Hepatocyte (in vitro differentiated cells): ENCODE data around the gene CIAO3. TPM values are rescaled to one million over a fixed set of nuclear protein-coding genes. Genes with fewer than 3 reads are reported as not detected.

ENCODE experiments used
- DNase-seq: peaks from one replicate; pipeline ENCODE4 v3.0.0-alpha.2; 2016; ENCODE audit warnings: low spot score
- H2AFZ ChIP-seq: fragments of 200-600 bp; sonication (generic); 2 replicates; pipeline ENCODE4 v1.6.0; 2016; ENCODE audit warnings: antibody characterized with exemption, mild to moderate bottlenecking
- H3K27ac ChIP-seq: fragments of 200-600 bp; sonication (generic); 2 replicates; pipeline ENCODE4 v1.5.1; 2016; ENCODE audit warnings: mild to moderate bottlenecking
- H3K27me3 ChIP-seq: fragments of 200-600 bp; sonication (generic); 2 replicates; pipeline ENCODE4 v1.6.1; 2016
- H3K36me3 ChIP-seq: fragments of 200-600 bp; sonication (generic); replicated peaks from 2 replicates; pipeline ENCODE4 v1.5.1; 2016; ENCODE audit warnings: low read depth; ENCODE audit not compliant: insufficient read depth
- H3K4me1 ChIP-seq: fragments of 200-600 bp; sonication (generic); 2 replicates; pipeline ENCODE4 v1.5.1; 2016; ENCODE audit warnings: mild to moderate bottlenecking, moderate library complexity; ENCODE audit not compliant: insufficient read depth
- H3K4me2 ChIP-seq: fragments of 200-600 bp; sonication (generic); 2 replicates; pipeline ENCODE4 v1.6.0; 2016
- H3K4me3 ChIP-seq: fragments of 200-600 bp; sonication (generic); 2 replicates; pipeline ENCODE4 v1.5.1; 2016; ENCODE audit warnings: mild to moderate bottlenecking
- H3K79me2 ChIP-seq: fragments of 200-600 bp; sonication (generic); 2 replicates; pipeline ENCODE4 v1.6.0; 2017; ENCODE audit warnings: mild to moderate bottlenecking
- H3K9me2 ChIP-seq: fragments of 200-600 bp; sonication (generic); replicated peaks from 2 replicates; pipeline ENCODE4 v1.6.0; 2017; ENCODE audit warnings: mild to moderate bottlenecking; ENCODE audit not compliant: insufficient read depth
- H3K9me3 ChIP-seq: fragments of 200-600 bp; sonication (generic); 2 replicates; pipeline ENCODE4 v1.5.1; 2016; ENCODE audit warnings: low read depth, mild to moderate bottlenecking
- H4K20me1 ChIP-seq: fragments of 200-600 bp; sonication (generic); 2 replicates; pipeline ENCODE4 v1.6.0; 2016; ENCODE audit warnings: mild to moderate bottlenecking; ENCODE audit not compliant: insufficient read depth, poor library complexity, severe bottlenecking
- CTCF ChIP-seq: fragments of 200-600 bp; sonication (generic); IDR thresholded peaks from 2 replicates; pipeline ENCODE4 v1.5.1; 2016; ENCODE audit warnings: antibody characterized with exemption, mild to moderate bottlenecking; ENCODE audit not compliant: poor library complexity
- EZH2 ChIP-seq: fragments of 200-600 bp; sonication (generic); IDR thresholded peaks from 2 replicates; pipeline ENCODE4 v1.6.1; 2016; ENCODE audit warnings: antibody characterized with exemption, mild to moderate bottlenecking, borderline replicate concordance
- EZH2phosphoT487 ChIP-seq: fragments of 200-600 bp; sonication (generic); IDR thresholded peaks from one replicate; pipeline ENCODE4 v1.6.1; 2018; ENCODE audit warnings: antibody characterized with exemption, mild to moderate bottlenecking, low read depth, moderate library complexity; ENCODE audit not compliant: unreplicated experiment, severe bottlenecking
- WGBS: methylation state at CpG from one replicate; pipeline ENCODE4 v1.1.6; 2016; ENCODE audit warnings: low lambda C conversion rate; ENCODE audit errors: missing lambda C conversion rate; 5-methylcytosine and 5-hydroxymethylcytosine counted together
- polyA plus RNA-seq: library from polyadenylated mRNA; unstranded; fragments of >200 nt; fragmentation: Nextera tagmentation; extraction: Ambion mirVana; gene quantifications from 2 replicates; pipeline ENCODE4 v1.2.1, GENCODE V29; 2016
- total RNA-seq: library from RNA; depleted of rRNA; stranded (reverse); fragments of >200 nt; gene quantifications from 2 replicates; pipeline ENCODE4 v1.2.3, GENCODE V29; 2014

The CIAO3 gene
- total and polyA plus RNA-seq, 2 experiments from 2014 or later = 39.0 to 42.8 TPM

DNA sequence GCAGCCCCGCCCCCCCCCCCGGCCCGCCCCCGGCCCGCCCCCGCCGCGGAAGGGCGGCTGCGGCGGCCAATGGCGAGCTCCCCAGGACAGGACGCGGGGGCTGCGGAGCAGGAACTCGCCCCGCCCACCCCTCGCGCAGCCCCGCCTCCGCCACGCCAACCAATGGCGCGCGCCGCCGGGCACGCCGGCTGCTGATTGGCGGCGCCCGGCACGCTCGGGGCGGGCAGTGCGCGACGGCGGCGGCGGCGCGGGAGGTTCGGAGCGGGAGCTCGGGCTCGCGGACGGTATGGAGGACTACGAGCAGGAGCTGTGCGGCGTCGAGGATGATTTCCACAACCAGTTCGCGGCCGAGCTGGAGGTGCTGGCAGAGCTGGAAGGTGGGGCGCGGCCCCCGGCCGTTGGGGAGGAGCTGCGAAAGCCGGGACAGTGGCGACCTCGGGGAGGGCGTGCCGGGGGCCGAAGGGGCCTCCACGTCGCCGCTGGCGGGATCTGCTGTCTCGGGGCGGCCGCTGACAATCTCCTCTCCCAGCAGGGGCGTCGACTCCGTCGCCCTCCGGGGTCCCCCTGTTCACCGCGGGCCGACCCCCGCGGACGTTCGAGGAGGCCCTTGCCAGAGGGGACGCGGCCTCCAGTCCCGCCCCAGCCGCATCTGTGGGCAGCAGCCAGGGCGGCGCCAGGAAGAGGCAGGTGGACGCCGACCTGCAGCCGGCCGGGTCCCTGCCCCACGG is 47.8 kb upstream of the CIAO3 start, which contains the start of gene CHTF18:
CHTF18 (plus strand) TSS at position 222 of the 728 bp plus-strand sequence; CDS start at position 287, 65 bp downstream.
- H3K4me3 ChIP-seq = peak within 1 kb of the TSS; percentile 98
- H3K4me1 ChIP-seq = peaks cover 7% of the 10 kb centered on the region
- no peaks in the 10 kb centered on the region for H3K27me3 ChIP-seq
- H3K9me3 ChIP-seq = no peaks in the 10 kb centered on the region
- TF ChIP-seq CTCF = no peak
- no peak for TF ChIP-seq EZH2phosphoT487
- no peak for TF ChIP-seq EZH2
- peaks cover 5% of the 10 kb centered on the region for H4K20me1 ChIP-seq
- H3K36me3 ChIP-seq = no peaks in the 10 kb centered on the region
- peak; percentile 98 for DNase-seq
- H2AFZ ChIP-seq = peak within 1 kb of the TSS; percentile 55
- H3K9me2 ChIP-seq = no peaks in the 10 kb centered on the region
- H3K4me2 ChIP-seq = peak within 1 kb of the TSS; percentile 98
- peak within 1 kb of the TSS; percentile 65 for H3K27ac ChIP-seq
- H3K79me2 ChIP-seq = peaks cover 19% of the 10 kb centered on the region
- 1% methylated on average over 34 of the region's 97 CpGs for WGBS

DNA sequence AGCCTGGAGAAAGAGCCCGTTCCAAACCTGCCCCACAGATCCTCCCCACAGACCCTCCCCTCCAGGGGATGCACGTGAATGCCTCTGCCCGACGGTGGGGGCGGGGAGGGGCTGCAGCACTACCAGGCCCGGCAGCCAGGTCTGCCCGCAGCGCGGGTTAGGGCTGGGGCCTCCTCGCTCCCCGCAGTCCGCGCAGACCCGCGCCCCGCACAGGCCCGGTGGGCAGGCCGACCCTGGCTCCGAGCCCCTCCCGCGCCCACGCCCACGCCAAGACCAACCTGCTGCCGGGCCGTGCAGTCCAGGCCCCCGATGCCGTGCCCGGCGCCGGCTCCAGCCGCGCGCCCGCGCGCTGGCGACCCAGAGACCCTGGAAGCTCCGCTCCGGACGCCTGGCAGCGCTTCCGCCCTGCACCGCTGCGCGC is 47.2 kb upstream of the CIAO3 start, which contains the start of gene RPUSD1:
RPUSD1 (minus strand) TSS at position 404 of the 421 bp plus-strand sequence. CDS start 644 bp downstream, outside the sequence.
- Histone ChIP-seq H3K27ac (peak within 1 kb of the TSS; percentile 65), H3K4me3 (peak within 1 kb of the TSS; percentile 98), H3K4me1 (peaks cover 7% of the 10 kb centered on the region), H3K4me2 (peak within 1 kb of the TSS; percentile 98), H2AFZ (peak within 1 kb of the TSS; percentile 55), H3K79me2 (peaks cover 19% of the 10 kb centered on the region), H3K9me2 (no peaks in the 10 kb centered on the region), H3K27me3 (no peaks in the 10 kb centered on the region), H3K9me3 (no peaks in the 10 kb centered on the region), H4K20me1 (peaks cover 5% of the 10 kb centered on the region), H3K36me3 (no peaks in the 10 kb centered on the region)
- TF ChIP-seq CTCF (no peak), EZH2phosphoT487 (no peak), EZH2 (no peak)
- DNase-seq = no peak
- WGBS = 0% methylated on average over 7 of the region's 45 CpGs

GRCh38 chr16:787321-787966 is 46.6 kb upstream of the CIAO3 start:
- peaks cover 19% of the 10 kb centered on the region for H3K79me2 ChIP-seq
- WGBS = 50% methylated on average over 45 of the region's 47 CpGs
- no peaks in the 10 kb centered on the region for H3K9me3 ChIP-seq
- H3K9me2 ChIP-seq = no peaks in the 10 kb centered on the region
- H4K20me1 ChIP-seq = peaks cover 5% of the 10 kb centered on the region
- no peak for TF ChIP-seq EZH2
- TF ChIP-seq CTCF = no peak
- TF ChIP-seq EZH2phosphoT487 = no peak
- peaks cover 7% of the 10 kb centered on the region for H3K4me1 ChIP-seq
- peak overlapping the region; percentile 98 for H3K4me2 ChIP-seq
- H3K4me3 ChIP-seq = peak overlapping the region; percentile 98
- no peak overlapping the region for H2AFZ ChIP-seq
- no peaks in the 10 kb centered on the region for H3K27me3 ChIP-seq
- H3K36me3 ChIP-seq = no peaks in the 10 kb centered on the region
- H3K27ac ChIP-seq = peak overlapping the region; percentile 65
- peak; percentile 50 for DNase-seq
